SK-N-SH (cell line): ENCODE results near the gene CPSF3. TPM values are rescaled to one million over a fixed set of nuclear protein-coding genes. Genes with fewer than 3 reads are reported as not detected.

Experiments used
- CTCF ChIA-PET: fragments of 300-600, 350-600 bp; formaldehyde crosslinking; extraction: SDS; loops from one replicate; lab custom pipeline; 2021; lab: Yijun Ruan, JAX
- POLR2A ChIA-PET: fragments of 350-600 bp; sonication (Branson Sonifier 250); formaldehyde crosslinking; extraction: SDS; loops from one replicate; lab custom pipeline; 2020; ENCODE audit warnings: antibody characterized with exemption, inconsistent platforms; lab: Yijun Ruan, JAX
- DNase-seq: peaks from one replicate; pipeline ENCODE4 v3.0.0; 2012
- H2AFZ ChIP-seq: fragments of 200-600 bp; sonication (generic); 2 replicates; pipeline ENCODE4 v1.8.1; 2016; ENCODE audit warnings: antibody characterized with exemption, mild to moderate bottlenecking, low read depth
- H3F3A ChIP-seq: fragments of 200-600 bp; sonication (generic); replicated peaks from 2 replicates; pipeline ENCODE3; 2016; ENCODE audit warnings: antibody characterized with exemption, mild to moderate bottlenecking; ENCODE audit not compliant: insufficient read depth
- H3K27ac ChIP-seq, 2 experiments: fragments of 200-500 bp in 1 of 2; fragments of 200-600 bp in 1 of 2; sonication (Bioruptor generic) in 1 of 2; sonication (generic), shearing (Covaris generic) in 1 of 2; 2 replicates each; pipeline versions ENCODE4 v1.5.1 to v1.6.1; 2014 to 2016; ENCODE audit warnings: low read depth in 2 of 2, inconsistent platforms in 1 of 2, low read length in 1 of 2, mild to moderate bottlenecking in 1 of 2, mixed read lengths in 1 of 2
- H3K27me3 ChIP-seq: fragments of 200-600 bp; sonication (generic), shearing (Covaris generic); 2 replicates; pipeline ENCODE4 v1.6.1; 2016; ENCODE audit warnings: mixed run types; ENCODE audit not compliant: insufficient read depth
- H3K36me3 ChIP-seq, 2 experiments: fragments of 200-500 bp in 1 of 2; fragments of 200-600 bp in 1 of 2; sonication (Bioruptor generic) in 1 of 2; sonication (generic) in 1 of 2; replicated peaks in 1 of 2; 2 replicates each; pipeline versions ENCODE3 to v1.5.1; 2014 to 2016; ENCODE audit warnings: low read length in 1 of 2, mild to moderate bottlenecking in 1 of 2; ENCODE audit not compliant: insufficient read depth in 2 of 2, control insufficient read depth in 1 of 2
- H3K4me1 ChIP-seq, 2 experiments: fragments of 200-500 bp in 1 of 2; fragments of 200-600 bp in 1 of 2; sonication (Bioruptor generic) in 1 of 2; sonication (generic), shearing (Covaris generic) in 1 of 2; 2 replicates each; pipeline versions ENCODE4 v1.5.1 to v1.6.1; 2014 to 2016; ENCODE audit warnings: low read depth in 1 of 2, low read length in 1 of 2, mixed run types in 1 of 2; ENCODE audit not compliant: insufficient read depth in 2 of 2, control insufficient read depth in 1 of 2
- H3K4me2 ChIP-seq: fragments of 200-600 bp; sonication (generic), shearing (Covaris generic); 2 replicates; pipeline ENCODE4 v1.6.1; 2017; ENCODE audit warnings: mixed run types
- H3K4me3 ChIP-seq, 2 experiments: fragments of 200-500 bp in 1 of 2; fragments of 200-600 bp in 1 of 2; sonication (Bioruptor generic) in 1 of 2; sonication (generic), shearing (Covaris generic) in 1 of 2; 2 replicates each; pipeline versions ENCODE4 v1.5.1 to v1.8.1; 2014 to 2016; ENCODE audit warnings: low read depth in 2 of 2, inconsistent platforms in 1 of 2, low read length in 1 of 2, mild to moderate bottlenecking in 1 of 2, mixed read lengths in 1 of 2, moderate library complexity in 1 of 2
- H3K79me2 ChIP-seq: fragments of 200-600 bp; sonication (generic); 2 replicates; pipeline ENCODE4 v1.8.1; 2017; ENCODE audit warnings: mild to moderate bottlenecking; ENCODE audit not compliant: insufficient read depth
- H3K9ac ChIP-seq: fragments of 200-600 bp; sonication (generic); 2 replicates; pipeline ENCODE4 v1.6.1; 2017; ENCODE audit warnings: mixed run types
- H3K9me2 ChIP-seq: fragments of 200-600 bp; sonication (generic); 2 replicates; pipeline ENCODE4 v1.6.1; 2017; ENCODE audit warnings: mixed run types
- H3K9me3 ChIP-seq: fragments of 200-600 bp; sonication (generic); 2 replicates; pipeline ENCODE4 v1.6.1; 2017; ENCODE audit warnings: mixed run types, mild to moderate bottlenecking, moderate library complexity
- H4K20me1 ChIP-seq: fragments of 200-600 bp; sonication (generic); 2 replicates; pipeline ENCODE4 v1.6.1; 2017; ENCODE audit warnings: mild to moderate bottlenecking, mixed run types; ENCODE audit not compliant: insufficient read depth
- CHD2 ChIP-seq: fragments of 150-350 bp; IDR thresholded peaks from 2 replicates; pipeline ENCODE4 v1.6.1; 2018; ENCODE audit warnings: low read length; ENCODE audit not compliant: partially characterized antibody
- CTCF ChIP-seq: fragments of 200-600 bp; sonication (generic); IDR thresholded peaks from 2 replicates; pipeline ENCODE4 v1.6.1; 2017; ENCODE audit warnings: antibody characterized with exemption, mild to moderate bottlenecking, moderate library complexity
- ELF1 ChIP-seq: IDR thresholded peaks from 2 replicates; pipeline ENCODE4 v1.4.0; 2012
- FOSL2 ChIP-seq: IDR thresholded peaks from 2 replicates; pipeline ENCODE4 v1.4.0; 2012; ENCODE audit warnings: low read depth, mild to moderate bottlenecking, moderate library complexity, borderline replicate concordance
- FOXJ3 ChIP-seq: sonication (generic); formaldehyde crosslinking; IDR thresholded peaks from 2 replicates; pipeline ENCODE4 v1.5.1; 2020; ENCODE audit warnings: mild to moderate bottlenecking, missing genetic modification reagents
- IRF3 ChIP-seq: fragments of 150-350 bp; IDR thresholded peaks from 2 replicates; pipeline ENCODE4 v1.6.1; 2016; ENCODE audit warnings: mild to moderate bottlenecking, low read depth, low read length
- JUND ChIP-seq: IDR thresholded peaks from 2 replicates; pipeline ENCODE4 v1.4.0; 2012
- MAX ChIP-seq: IDR thresholded peaks from 2 replicates; pipeline ENCODE4 v1.4.0; 2012; ENCODE audit warnings: low read depth
- MEF2A ChIP-seq: IDR thresholded peaks from 2 replicates; pipeline ENCODE4 v1.4.0; 2012; ENCODE audit warnings: low read depth, borderline replicate concordance
- MXI1 ChIP-seq: IDR thresholded peaks from 2 replicates; pipeline ENCODE4 v1.6.1; 2012; ENCODE audit warnings: mild to moderate bottlenecking, low read depth, low read length, improper control_type of control experiment
- NFIC ChIP-seq: IDR thresholded peaks from 2 replicates; pipeline ENCODE4 v1.4.0; 2012; ENCODE audit warnings: borderline replicate concordance
- NRF1 ChIP-seq: IDR thresholded peaks from 2 replicates; pipeline ENCODE4 v1.6.1; 2012; ENCODE audit warnings: low read depth, mild to moderate bottlenecking, low read length
- POLR2AphosphoS5 ChIP-seq: IDR thresholded peaks from 2 replicates; pipeline ENCODE4 v1.6.1; 2012; ENCODE audit warnings: low read depth, low read length
- RFX5 ChIP-seq: IDR thresholded peaks from 2 replicates; pipeline ENCODE4 v1.6.1; 2012; ENCODE audit warnings: mild to moderate bottlenecking, improper control_type of control experiment, low read length
- RXRA ChIP-seq: IDR thresholded peaks from 2 replicates; pipeline ENCODE4 v1.4.0; 2012; ENCODE audit warnings: low read depth, mild to moderate bottlenecking, borderline replicate concordance
- SMC3 ChIP-seq: IDR thresholded peaks from 2 replicates; pipeline ENCODE4 v1.6.1; 2012; ENCODE audit warnings: low read depth, low read length, improper control_type of control experiment
- TCF12 ChIP-seq: IDR thresholded peaks from 2 replicates; pipeline ENCODE4 v1.4.0; 2012
- USF2 ChIP-seq: fragments of 150-350 bp; IDR thresholded peaks from 2 replicates; pipeline ENCODE4 v1.6.1; 2017; ENCODE audit warnings: antibody characterized with exemption, low read length, low read depth, borderline replicate concordance
- WGBS: methylation state at CpG from one replicate; pipeline ENCODE4 v1.1.6; 2017; ENCODE audit warnings: low lambda C conversion rate; 5-methylcytosine and 5-hydroxymethylcytosine counted together
- polyA plus RNA-seq, 3 experiments: library from polyadenylated mRNA; depleted of rRNA; stranded (reverse); fragments of >200 nt; gene quantifications; 2 replicates each; pipeline ENCODE4 v1.2.3, GENCODE V29; 2012
- TF ChIP-seq, protein P1 (sequence below): IDR thresholded peaks from 2 replicates; pipeline ENCODE4; 2012
- TF ChIP-seq, protein P2 (sequence below): IDR thresholded peaks from 2 replicates; pipeline ENCODE4 v1.4.0; 2012; ENCODE audit warnings: low read depth, borderline replicate concordance

Gene CPSF3
- polyA plus RNA-seq, 1 of the 3 experiments (the other 2 are of a cell fraction) = 34.2 TPM

DNA sequence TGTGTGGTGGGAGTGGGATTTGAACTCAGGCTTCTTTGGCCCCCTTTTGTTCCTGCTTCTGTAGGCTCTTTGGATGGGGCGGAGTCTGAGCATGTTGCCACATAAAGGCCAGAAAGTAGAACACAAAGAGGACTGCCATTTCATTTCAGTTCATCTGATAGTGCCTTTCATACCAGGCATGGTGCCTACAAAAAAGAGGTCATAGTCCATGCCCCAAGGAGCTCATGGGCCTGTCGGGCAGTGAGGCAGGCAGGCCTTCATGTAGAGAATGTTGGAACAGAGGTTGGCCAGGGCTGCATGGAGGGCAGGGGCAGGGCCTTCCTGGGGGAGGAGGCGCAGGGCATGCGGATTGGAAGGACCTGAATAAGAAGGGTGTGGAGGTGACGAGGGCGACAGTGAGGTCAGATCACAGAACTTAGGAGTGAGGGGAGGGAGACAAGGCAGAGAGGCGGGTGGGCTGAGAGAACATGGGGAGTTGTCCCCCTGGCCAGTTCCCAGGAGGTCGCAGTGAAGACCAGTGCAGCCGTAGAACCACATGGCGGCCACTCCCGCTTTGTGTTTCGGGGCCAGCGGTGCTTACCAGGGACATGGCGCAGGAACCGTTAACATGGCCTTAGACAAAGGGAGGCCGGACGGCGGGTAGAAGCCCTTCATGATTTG lies 49.3 kb upstream of the CPSF3 start:
- POLR2A ChIA-PET = no interaction called here

More for the DNA sequence above, 49.3 kb upstream of the CPSF3 start:
- Histone ChIP-seq H3K4me2 (no peak overlapping the region), H3K9me3 (no peaks in the 10 kb centered on the region), H3K79me2 (peaks cover 6% of the 10 kb centered on the region; the same call in 1 of the 2 replicates), H3K27ac (no peak overlapping the region), H3K9ac (no peak overlapping the region), H4K20me1 (no peaks in the 10 kb centered on the region), H3K27me3 (no peaks in the 10 kb centered on the region), H3K4me1 (peaks cover 0 to 34% of the 10 kb centered on the region in 2 experiments; a peak in 3 of 4 replicates), H3K4me3 (no peak overlapping the region), H3F3A (peaks cover 11% of the 10 kb centered on the region), H2AFZ (no peak overlapping the region), H3K36me3 (peaks cover 52 to 77% of the 10 kb centered on the region in 2 experiments), H3K9me2 (no peaks in the 10 kb centered on the region)
- CTCF ChIA-PET = interaction anchor here (1.0 to 1.7 kb wide), 5 partner anchors 8 to 232 kb away, joined by 3 to 4 read pairs (median 3); no protein-coding TSS in a partner anchor
- TF ChIP-seq MEF2A (no peak), TCF12 (no peak), MXI1 (no peak), RXRA (no peak), SMC3 (no peak), JUND (no peak), FOXJ3 (CRISPR knock-in tag) (no peak), RFX5 (no peak), POLR2AphosphoS5 (no peak), NFIC (no peak), CTCF (no peak), MAX (no peak), FOSL2 (no peak), USF2 (no peak), CHD2 (no peak), IRF3 (no peak), ELF1 (no peak), NRF1 (no peak)
- TF ChIP-seq, protein P1, sequence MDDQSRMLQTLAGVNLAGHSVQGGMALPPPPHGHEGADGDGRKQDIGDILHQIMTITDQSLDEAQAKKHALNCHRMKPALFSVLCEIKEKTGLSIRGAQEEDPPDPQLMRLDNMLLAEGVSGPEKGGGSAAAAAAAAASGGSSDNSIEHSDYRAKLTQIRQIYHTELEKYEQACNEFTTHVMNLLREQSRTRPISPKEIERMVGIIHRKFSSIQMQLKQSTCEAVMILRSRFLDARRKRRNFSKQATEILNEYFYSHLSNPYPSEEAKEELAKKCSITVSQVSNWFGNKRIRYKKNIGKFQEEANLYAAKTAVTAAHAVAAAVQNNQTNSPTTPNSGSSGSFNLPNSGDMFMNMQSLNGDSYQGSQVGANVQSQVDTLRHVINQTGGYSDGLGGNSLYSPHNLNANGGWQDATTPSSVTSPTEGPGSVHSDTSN = no peak
- TF ChIP-seq, protein P2, sequence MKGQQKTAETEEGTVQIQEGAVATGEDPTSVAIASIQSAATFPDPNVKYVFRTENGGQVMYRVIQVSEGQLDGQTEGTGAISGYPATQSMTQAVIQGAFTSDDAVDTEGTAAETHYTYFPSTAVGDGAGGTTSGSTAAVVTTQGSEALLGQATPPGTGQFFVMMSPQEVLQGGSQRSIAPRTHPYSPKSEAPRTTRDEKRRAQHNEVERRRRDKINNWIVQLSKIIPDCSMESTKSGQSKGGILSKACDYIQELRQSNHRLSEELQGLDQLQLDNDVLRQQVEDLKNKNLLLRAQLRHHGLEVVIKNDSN = no peak
- WGBS = 99% methylated on average over 18 of the region's 18 CpGs
- DNase-seq = no peak
